Esophagus squamous epithelium (tissue), 4 donors: ENCODE measurements around the gene ZMIZ1.

ENCODE experiments used
- CTCF ChIP-seq, 6 experiments: fragments of 450-650 bp in 4 of 6; fragments of 200-600 bp in 2 of 6; sonication (generic) in 2 of 6; IDR thresholded peaks; one replicate each; pipeline ENCODE4 v1.5.1; 2016 to 2019; ENCODE audit warnings: antibody characterized with exemption in 6 of 6, mild to moderate bottlenecking in 4 of 6, moderate library complexity in 4 of 6
- POLR2A ChIP-seq, 4 donors: fragments of 450-650 bp; IDR thresholded peaks; one replicate each; pipeline ENCODE4 v1.6.1; 2017; ENCODE audit warnings: antibody characterized with exemption in 4 of 4, mild to moderate bottlenecking in 4 of 4, moderate library complexity in 3 of 4

GRCh38 chr10:79313911-79314439 is 245.2 kb downstream of the ZMIZ1 start:
- TF ChIP-seq CTCF (IDR thresholded peaks at IDR 0.05): no peak
- TF ChIP-seq POLR2A (IDR thresholded peaks at IDR 0.05): no peak
